Endodermal cell (in vitro differentiated cells): ENCODE data around the gene PCP4L1. TPM values are rescaled to one million over a fixed set of nuclear protein-coding genes. Genes with fewer than 3 reads are reported as not detected.
"Not testable (repeated sequence)": the region's sequence is repeated elsewhere in the genome, so short reads cannot be mapped to it uniquely, and the experiment has no call there.

Source experiments
- DNase-seq: peaks from one replicate; pipeline ENCODE4 v3.0.0-alpha.2; 2017
- H3K27ac ChIP-seq: 2 replicates; pipeline ENCODE4 v1.5.1; 2013; ENCODE audit warnings: mild to moderate bottlenecking, low read depth, low read length, moderate library complexity
- H3K27me3 ChIP-seq: 2 replicates; pipeline ENCODE4 v1.6.1; 2013; ENCODE audit warnings: mild to moderate bottlenecking, low read length, moderate library complexity; ENCODE audit not compliant: insufficient read depth, control insufficient read depth, poor library complexity, severe bottlenecking
- H3K36me3 ChIP-seq: 2 replicates; pipeline ENCODE4 v1.7.0; 2013; ENCODE audit warnings: mild to moderate bottlenecking, low read length, moderate library complexity; ENCODE audit not compliant: control insufficient read depth, insufficient read depth
- H3K4me1 ChIP-seq: one replicate; pipeline ENCODE4 v1.7.0; 2013; ENCODE audit warnings: low read length; ENCODE audit not compliant: control insufficient read depth, insufficient read depth
- H3K4me3 ChIP-seq: 2 replicates; pipeline ENCODE4 v1.5.1; 2013; ENCODE audit warnings: mild to moderate bottlenecking, low read length, moderate library complexity
- H3K9ac ChIP-seq: 2 replicates; pipeline ENCODE4 v1.6.1; 2013; ENCODE audit warnings: mild to moderate bottlenecking, low read length, moderate library complexity; ENCODE audit not compliant: poor library complexity, severe bottlenecking; ENCODE audit errors: extremely low read depth
- H3K9me3 ChIP-seq: 2 replicates; pipeline ENCODE4 v1.6.1; 2013; ENCODE audit warnings: mild to moderate bottlenecking, low read length, moderate library complexity; ENCODE audit not compliant: control insufficient read depth
- H3K27ac Mint-ChIP-seq: 2 replicates; pipeline ENCODE4 v1.8.0; 2020; ENCODE audit warnings: mixed read lengths
- H3K27me3 Mint-ChIP-seq: 2 replicates; pipeline ENCODE4 v1.8.0; 2021; ENCODE audit warnings: mild to moderate bottlenecking, mixed read lengths; ENCODE audit not compliant: insufficient read depth
- H3K36me3 Mint-ChIP-seq: 2 replicates; pipeline ENCODE4 v1.8.0; 2020; ENCODE audit warnings: low read depth, mixed read lengths
- H3K4me1 Mint-ChIP-seq: 2 replicates; pipeline ENCODE4 v1.8.0; 2020; ENCODE audit warnings: mixed read lengths
- H3K4me3 Mint-ChIP-seq: 2 replicates; pipeline ENCODE4 v1.8.0; 2020; ENCODE audit warnings: mild to moderate bottlenecking, moderate library complexity, mixed read lengths
- H3K9me3 Mint-ChIP-seq: 2 replicates; pipeline ENCODE4 v1.8.0; 2020; ENCODE audit warnings: mild to moderate bottlenecking, mixed read lengths
- WGBS, 2 experiments: methylation state at CpG; one replicate each; pipeline versions ENCODE4 v1.1.5 to v1.1.7; 2013; ENCODE audit warnings: missing lambda C conversion rate in 2 of 2, mixed read lengths in 1 of 2; ENCODE audit not compliant: insufficient coverage in 1 of 2, insufficient read length in 1 of 2; 5-methylcytosine and 5-hydroxymethylcytosine counted together
- total RNA-seq, 2 donors: library from RNA; stranded (reverse); fragmentation: NEBNext Ultra II Directional in 1 of 2; extraction: Animal tissue kit (Norgen Biotek cat#: 25700) in 1 of 2; gene quantifications; 2 replicates in 1 of 2; 3 replicates in 1 of 2; pipeline ENCODE4 v1.2.1, GENCODE V29; 2021
- TF ChIP-seq, protein P1 (sequence below): fragments of 200-600 bp; sonication (generic); conservative IDR thresholded peaks from 2 replicates; pipeline ENCODE4 v1.5.0; 2021; ENCODE audit warnings: antibody characterized with exemption, mild to moderate bottlenecking

PCP4L1 gene
- total RNA-seq, 2 donors from 2014 or later = 4.0 to 11.3 TPM

DNA sequence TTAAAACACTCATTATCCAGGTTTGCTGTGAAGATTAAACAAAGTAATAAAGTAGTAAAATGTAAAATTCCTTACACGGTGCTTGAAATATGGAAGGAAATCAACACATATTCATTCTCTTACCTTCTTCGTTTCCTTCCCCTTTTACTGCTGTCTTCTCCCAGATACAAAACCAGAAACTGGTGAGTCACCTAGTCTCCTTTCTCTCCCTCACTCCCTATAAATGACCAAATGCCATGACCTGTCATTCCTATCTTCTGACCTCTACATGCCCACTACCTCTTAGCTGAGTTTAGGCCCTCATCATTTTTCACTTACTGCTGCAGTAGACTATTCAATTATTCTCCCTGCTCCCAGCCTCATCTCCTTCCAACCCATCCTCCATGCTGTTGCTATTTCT lies 16.2 kb upstream of the PCP4L1 start:
- no peaks in the 10 kb centered on the region for H3K36me3 Mint-ChIP-seq
- H3K4me3 Mint-ChIP-seq = no peak overlapping the region
- no peaks in the 10 kb centered on the region for H3K27me3 ChIP-seq
- H3K4me1 Mint-ChIP-seq = no peaks in the 10 kb centered on the region
- no peaks in the 10 kb centered on the region for H3K4me1 ChIP-seq
- TF ChIP-seq, protein P1, sequence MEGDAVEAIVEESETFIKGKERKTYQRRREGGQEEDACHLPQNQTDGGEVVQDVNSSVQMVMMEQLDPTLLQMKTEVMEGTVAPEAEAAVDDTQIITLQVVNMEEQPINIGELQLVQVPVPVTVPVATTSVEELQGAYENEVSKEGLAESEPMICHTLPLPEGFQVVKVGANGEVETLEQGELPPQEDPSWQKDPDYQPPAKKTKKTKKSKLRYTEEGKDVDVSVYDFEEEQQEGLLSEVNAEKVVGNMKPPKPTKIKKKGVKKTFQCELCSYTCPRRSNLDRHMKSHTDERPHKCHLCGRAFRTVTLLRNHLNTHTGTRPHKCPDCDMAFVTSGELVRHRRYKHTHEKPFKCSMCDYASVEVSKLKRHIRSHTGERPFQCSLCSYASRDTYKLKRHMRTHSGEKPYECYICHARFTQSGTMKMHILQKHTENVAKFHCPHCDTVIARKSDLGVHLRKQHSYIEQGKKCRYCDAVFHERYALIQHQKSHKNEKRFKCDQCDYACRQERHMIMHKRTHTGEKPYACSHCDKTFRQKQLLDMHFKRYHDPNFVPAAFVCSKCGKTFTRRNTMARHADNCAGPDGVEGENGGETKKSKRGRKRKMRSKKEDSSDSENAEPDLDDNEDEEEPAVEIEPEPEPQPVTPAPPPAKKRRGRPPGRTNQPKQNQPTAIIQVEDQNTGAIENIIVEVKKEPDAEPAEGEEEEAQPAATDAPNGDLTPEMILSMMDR = no peak
- no peak overlapping the region for H3K9ac ChIP-seq
- H3K4me3 ChIP-seq = no peak overlapping the region
- no peak overlapping the region for H3K27ac Mint-ChIP-seq
- no peaks in the 10 kb centered on the region for H3K9me3 Mint-ChIP-seq
- H3K27me3 Mint-ChIP-seq = peaks cover 4% of the 10 kb centered on the region
- no peak for DNase-seq
- H3K27ac ChIP-seq = no peak overlapping the region
- 88 to 100% methylated on average over 1 to 2 of the region's 2 CpGs for WGBS, 2 experiments
- no peaks in the 10 kb centered on the region for H3K9me3 ChIP-seq
- no peaks in the 10 kb centered on the region for H3K36me3 ChIP-seq

DNA sequence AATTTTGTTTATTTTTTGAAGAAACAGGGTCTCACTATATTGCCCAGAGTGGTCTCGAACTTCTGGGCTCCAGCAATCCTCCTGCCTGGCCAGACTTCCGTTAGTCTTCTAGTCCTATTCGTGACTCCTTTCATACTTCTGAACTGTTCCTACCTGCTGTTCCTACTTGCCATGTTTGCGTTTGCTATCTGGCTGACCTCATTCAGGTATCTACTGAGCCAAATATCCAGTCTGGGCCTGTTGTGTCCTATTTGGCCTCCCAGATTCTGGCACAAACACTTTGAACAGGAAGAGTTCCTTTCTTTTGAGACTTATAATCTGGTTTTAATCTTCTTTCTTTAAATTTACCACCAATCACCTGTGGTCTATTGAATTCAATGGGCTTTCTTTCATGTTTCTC lies 13.7 kb upstream of the PCP4L1 start:
- peaks cover 1% of the 10 kb centered on the region for H3K36me3 Mint-ChIP-seq
- no peaks in the 10 kb centered on the region for H3K27me3 ChIP-seq
- no peak overlapping the region for H3K27ac Mint-ChIP-seq
- no peaks in the 10 kb centered on the region for H3K9me3 ChIP-seq
- H3K9me3 Mint-ChIP-seq = peaks cover 2% of the 10 kb centered on the region
- WGBS, 2 experiments = 91 to 98% methylated on average over 4 of the region's 4 CpGs
- H3K27me3 Mint-ChIP-seq = peaks cover 7% of the 10 kb centered on the region
- H3K27ac ChIP-seq = no peak overlapping the region
- no peak overlapping the region for H3K9ac ChIP-seq
- H3K4me1 ChIP-seq = no peaks in the 10 kb centered on the region
- no peak for DNase-seq
- TF ChIP-seq, protein P1 = no peak
- H3K4me1 Mint-ChIP-seq = no peaks in the 10 kb centered on the region
- H3K4me3 ChIP-seq = no peak overlapping the region
- no peak overlapping the region for H3K4me3 Mint-ChIP-seq
- H3K36me3 ChIP-seq = no peaks in the 10 kb centered on the region

DNA sequence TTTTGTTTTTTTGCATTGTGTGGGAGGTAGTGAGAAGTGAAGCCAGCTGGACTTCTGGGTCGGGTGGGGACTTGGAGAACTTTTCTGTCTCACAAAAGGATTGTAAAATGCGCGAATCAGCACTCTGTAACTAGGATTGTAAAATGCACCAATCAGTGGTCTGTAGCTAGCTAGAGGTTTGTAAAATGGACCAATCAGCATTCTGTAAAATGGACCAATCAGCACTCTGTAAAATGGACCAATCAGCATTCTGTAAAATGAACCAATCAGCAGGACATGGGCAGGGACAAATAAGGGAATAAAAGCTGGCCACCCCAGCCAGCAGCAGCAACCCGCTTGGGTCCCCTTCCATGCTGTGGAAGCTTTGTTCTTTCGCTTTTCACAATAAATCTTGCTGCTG lies 8.4 kb upstream of the PCP4L1 start:
- not testable (repeated sequence) for H3K4me3 Mint-ChIP-seq, H3K9ac ChIP-seq, DNase-seq, H3K4me3 ChIP-seq, H3K9me3 ChIP-seq, H3K27me3 Mint-ChIP-seq, H3K4me1 ChIP-seq, H3K27ac Mint-ChIP-seq, H3K36me3 ChIP-seq, H3K4me1 Mint-ChIP-seq, H3K36me3 Mint-ChIP-seq, H3K27me3 ChIP-seq, H3K9me3 Mint-ChIP-seq, H3K27ac ChIP-seq
- 92 to 96% methylated on average over 5 of the region's 5 CpGs for WGBS, 2 experiments

DNA sequence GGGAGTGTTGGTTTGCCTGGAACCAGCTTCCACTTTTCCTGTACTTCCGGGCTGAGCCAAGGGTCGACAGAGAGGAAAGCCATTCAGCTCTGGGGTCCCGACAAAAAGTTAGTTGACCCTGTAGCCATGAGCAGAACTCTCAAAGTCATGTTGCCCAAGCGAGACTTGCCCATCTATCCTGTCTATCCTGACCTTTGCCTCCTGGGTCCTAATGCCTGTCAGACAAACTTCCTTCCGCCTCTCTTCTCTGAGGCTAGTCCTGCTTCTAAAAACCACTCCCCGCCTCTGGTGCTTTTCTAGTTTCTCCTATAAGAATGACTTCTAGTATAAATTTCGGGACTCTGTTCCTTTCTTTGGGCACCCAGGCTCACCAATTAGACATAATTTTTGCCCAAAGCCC lies 7.7 kb upstream of the PCP4L1 start:
- 78 to 79% methylated on average over 6 to 7 of the region's 7 CpGs for WGBS, 2 experiments
- H3K36me3 Mint-ChIP-seq = peaks cover 3% of the 10 kb centered on the region
- TF ChIP-seq, protein P1 = no peak
- peaks cover 6% of the 10 kb centered on the region for H3K4me1 Mint-ChIP-seq
- no peak overlapping the region for H3K4me3 ChIP-seq
- H3K27me3 ChIP-seq = no peaks in the 10 kb centered on the region
- H3K4me1 ChIP-seq = no peaks in the 10 kb centered on the region
- H3K9me3 ChIP-seq = no peaks in the 10 kb centered on the region
- H3K9me3 Mint-ChIP-seq = peaks cover 5% of the 10 kb centered on the region
- DNase-seq = no peak
- H3K9ac ChIP-seq = no peak overlapping the region
- H3K4me3 Mint-ChIP-seq = no peak overlapping the region
- H3K27ac Mint-ChIP-seq = no peak overlapping the region
- H3K27me3 Mint-ChIP-seq = peaks cover 3% of the 10 kb centered on the region
- no peak overlapping the region for H3K27ac ChIP-seq
- H3K36me3 ChIP-seq = no peaks in the 10 kb centered on the region
